DND-41 (cell line): ENCODE measurements around the gene GMEB2.

ENCODE experiments used
- EZH2 ChIP-seq: IDR thresholded peaks from 3 replicates; pipeline ENCODE4 v1.6.1; 2012; ENCODE audit warnings: borderline replicate concordance, low read depth, mild to moderate bottlenecking, moderate library complexity, low read length, inconsistent platforms; ENCODE audit not compliant: severe bottlenecking
- TF ChIP-seq, protein P1 (sequence below): IDR thresholded peaks from 2 replicates; pipeline ENCODE4 v1.5.1; 2012; ENCODE audit warnings: borderline replicate concordance, low read length, moderate library complexity, mild to moderate bottlenecking; ENCODE audit not compliant: poor library complexity, severe bottlenecking; ENCODE audit errors: extremely low read depth

DNA sequence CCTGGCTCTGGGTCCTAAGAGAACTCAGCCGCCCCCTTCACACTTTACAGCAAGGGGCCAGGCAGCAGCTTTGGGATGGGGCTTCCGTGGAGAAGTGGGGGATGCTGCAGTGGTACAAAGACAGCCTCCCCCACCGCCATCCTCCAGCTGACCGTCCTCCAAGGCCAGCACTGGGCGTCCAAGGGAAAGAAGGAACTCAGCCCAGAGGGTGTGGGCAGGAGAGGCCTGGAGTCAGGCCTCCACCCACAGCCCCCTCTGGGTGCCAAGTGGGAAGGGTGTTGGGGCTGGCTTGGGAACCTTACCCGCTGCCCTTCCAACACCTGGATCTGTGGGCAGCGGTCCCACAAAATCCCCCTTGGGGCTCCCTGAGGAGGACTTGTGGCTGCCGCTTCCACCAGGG is 13.2 kb upstream of the GMEB2 start:
- TF ChIP-seq, protein P1, sequence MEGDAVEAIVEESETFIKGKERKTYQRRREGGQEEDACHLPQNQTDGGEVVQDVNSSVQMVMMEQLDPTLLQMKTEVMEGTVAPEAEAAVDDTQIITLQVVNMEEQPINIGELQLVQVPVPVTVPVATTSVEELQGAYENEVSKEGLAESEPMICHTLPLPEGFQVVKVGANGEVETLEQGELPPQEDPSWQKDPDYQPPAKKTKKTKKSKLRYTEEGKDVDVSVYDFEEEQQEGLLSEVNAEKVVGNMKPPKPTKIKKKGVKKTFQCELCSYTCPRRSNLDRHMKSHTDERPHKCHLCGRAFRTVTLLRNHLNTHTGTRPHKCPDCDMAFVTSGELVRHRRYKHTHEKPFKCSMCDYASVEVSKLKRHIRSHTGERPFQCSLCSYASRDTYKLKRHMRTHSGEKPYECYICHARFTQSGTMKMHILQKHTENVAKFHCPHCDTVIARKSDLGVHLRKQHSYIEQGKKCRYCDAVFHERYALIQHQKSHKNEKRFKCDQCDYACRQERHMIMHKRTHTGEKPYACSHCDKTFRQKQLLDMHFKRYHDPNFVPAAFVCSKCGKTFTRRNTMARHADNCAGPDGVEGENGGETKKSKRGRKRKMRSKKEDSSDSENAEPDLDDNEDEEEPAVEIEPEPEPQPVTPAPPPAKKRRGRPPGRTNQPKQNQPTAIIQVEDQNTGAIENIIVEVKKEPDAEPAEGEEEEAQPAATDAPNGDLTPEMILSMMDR: no peak
- TF ChIP-seq EZH2: no peak
